Prostate gland (tissue), 2 donors: Measurements from ENCODE around the gene CHD3. TPM values are rescaled to one million over a fixed set of nuclear protein-coding genes. Genes with fewer than 3 reads are reported as not detected.

ENCODE experiments used
- DNase-seq: peaks from one replicate; pipeline ENCODE4 v3.0.0-alpha.2; 2019; ENCODE audit warnings: low spot score
- H3K27ac ChIP-seq, 2 donors: fragments of 200-600 bp; sonication (generic); 2 replicates each; pipeline ENCODE4 v1.5.1; 2017 to 2019
- H3K27me3 ChIP-seq: fragments of 200-600 bp; sonication (generic); replicated peaks from 2 replicates; pipeline ENCODE4 v1.5.1; 2019; ENCODE audit not compliant: insufficient read depth
- H3K36me3 ChIP-seq, 2 donors: fragments of 200-600 bp; sonication (generic); 1 replicate in 1 of 2; 2 replicates in 1 of 2; pipeline versions ENCODE4 v1.5.1 to v1.8.1; 2017 to 2019
- H3K4me1 ChIP-seq: fragments of 200-600 bp; sonication (generic); replicated peaks from 2 replicates; pipeline ENCODE4 v1.5.1; 2019
- H3K4me3 ChIP-seq, 2 donors: fragments of 200-600 bp; sonication (generic); 2 replicates each; pipeline ENCODE4 v1.5.1; 2017 to 2019
- H3K9me3 ChIP-seq: fragments of 200-600 bp; sonication (generic); 2 replicates; pipeline ENCODE4 v1.5.1; 2017
- CTCF ChIP-seq, 4 experiments: fragments of 200-600 bp in 2 of 4; fragments of 450-650 bp in 2 of 4; sonication (generic) in 2 of 4; IDR thresholded peaks; 1 replicate in 3 of 4; 2 replicates in 1 of 4; pipeline ENCODE4 v1.5.1; 2016 to 2019; ENCODE audit warnings: antibody characterized with exemption in 4 of 4, mild to moderate bottlenecking in 2 of 4, moderate library complexity in 2 of 4
- POLR2A ChIP-seq: fragments of 450-650 bp; IDR thresholded peaks from one replicate; pipeline ENCODE4 v1.6.1; 2016; ENCODE audit warnings: antibody characterized with exemption, mild to moderate bottlenecking
- POLR2AphosphoS5 ChIP-seq: sonication (generic); formaldehyde crosslinking; IDR thresholded peaks from one replicate; pipeline ENCODE4 v1.6.1; 2017; ENCODE audit warnings: antibody characterized with exemption
- whole genome bisulfite sequencing: methylation state at CpG from one replicate; pipeline ENCODE4 v1.1.5; 2018; 5-methylcytosine and 5-hydroxymethylcytosine counted together
- intact Hi-C: fragments of 100-400 bp; cut with DNase I; formaldehyde crosslinking; loops from one replicate; pipeline ENCODE4 v1.14.2; 2022
- total RNA-seq, 2 donors: library from RNA; depleted of rRNA; stranded (reverse); fragments of >200 nt; gene quantifications; one replicate each; pipeline ENCODE4 v1.1.0, GENCODE V29; 2016

CHD3 gene
- total RNA-seq, 2 donors from 2014 or later: 166 to 196 TPM

- TF ChIP-seq CTCF (IDR thresholded peaks at IDR 0.05) (no peak), POLR2AphosphoS5 (no peak)
- Histone ChIP-seq H3K9me3 (no peaks in the 10 kb centered on the region), H3K27ac (no peak overlapping the region), H3K27me3 (no peaks in the 10 kb centered on the region), H3K36me3 (peaks cover 25 to 43% of the 10 kb centered on the region in 2 donors), H3K4me1 (peaks cover 3% of the 10 kb centered on the region), H3K4me3 (no peak overlapping the region)
- intact Hi-C loops: loop anchor here (5.0 kb wide), 1 partner anchor 33 kb away; no protein-coding TSS in a partner anchor
- 85% methylated on average over 8 of the region's 8 CpGs for WGBS
- no peak for DNase-seq
Observed at GRCh38 chr17:7894866-7895265, 6.3 kb downstream of the CHD3 start.

- Histone ChIP-seq H3K27ac (no peak overlapping the region), H3K4me1 (no peaks in the 10 kb centered on the region), H3K27me3 (no peaks in the 10 kb centered on the region), H3K36me3 (peaks cover 28 to 46% of the 10 kb centered on the region in 2 donors), H3K9me3 (no peaks in the 10 kb centered on the region), H3K4me3 (no peak overlapping the region)
- WGBS: 80% methylated on average over 13 of the region's 13 CpGs
- DNase-seq: no peak
- intact Hi-C loops: loop anchor here (5.0 kb wide), 1 partner anchor 35 kb away; no protein-coding TSS in a partner anchor
- no peak for TF ChIP-seq POLR2AphosphoS5
- TF ChIP-seq POLR2A: no peak
- TF ChIP-seq CTCF (IDR thresholded peaks at IDR 0.05): no peak
Observed at GRCh38 chr17:7897090-7897489, 8.5 kb downstream of the CHD3 start.

GRCh38 chr17:7897773-7898172, 9.2 kb downstream of the CHD3 start:
- peak overlapping the region in 1 of 2 donors; percentile 4 for H3K27ac ChIP-seq
- DNase-seq: no peak
- no peaks in the 10 kb centered on the region for H3K4me1 ChIP-seq
- no peak overlapping the region for H3K4me3 ChIP-seq
- peaks cover 28 to 46% of the 10 kb centered on the region in 2 donors for H3K36me3 ChIP-seq
- intact Hi-C loops: loop anchor here (5.0 kb wide), 1 partner anchor 35 kb away; no protein-coding TSS in a partner anchor
- TF ChIP-seq POLR2AphosphoS5: peak; percentile 23
- TF ChIP-seq POLR2A: no peak
- TF ChIP-seq CTCF (IDR thresholded peaks at IDR 0.05): peak in 2 of 4 experiments; percentile 55 to 56
- no peaks in the 10 kb centered on the region for H3K27me3 ChIP-seq
- WGBS: 33% methylated on average over 6 of the region's 6 CpGs
- no peaks in the 10 kb centered on the region for H3K9me3 ChIP-seq

GRCh38 chr17:7903154-7904103, 14.8 kb downstream of the CHD3 start:
- Histone ChIP-seq H3K36me3 (peaks cover 45 to 49% of the 10 kb centered on the region in 2 donors), H3K4me1 (peaks cover 3% of the 10 kb centered on the region), H3K4me3 (no peak overlapping the region), H3K27me3 (no peaks in the 10 kb centered on the region), H3K9me3 (no peaks in the 10 kb centered on the region), H3K27ac (peak overlapping the region; percentile 29 to 76)
- WGBS: 56% methylated on average over 22 of the region's 22 CpGs
- peak; percentile 57 for DNase-seq
- no peak for TF ChIP-seq CTCF (IDR thresholded peaks at IDR 0.05)
- peak; percentile 69 for TF ChIP-seq POLR2AphosphoS5
- intact Hi-C loops: no loop called here
